Measurements from ENCODE around the gene UPK1A. TPM values are rescaled to one million over a fixed set of nuclear protein-coding genes. Genes with fewer than 3 reads are reported as not detected.

UPK1A gene
- total and polyA plus RNA-seq, 10 of the 15 experiments (the other 5 are each of a cell fraction or from before 2014, with no cell fraction given), result 0.15 to 1.9 (median 0.26) TPM; not detected in 7

DNA sequence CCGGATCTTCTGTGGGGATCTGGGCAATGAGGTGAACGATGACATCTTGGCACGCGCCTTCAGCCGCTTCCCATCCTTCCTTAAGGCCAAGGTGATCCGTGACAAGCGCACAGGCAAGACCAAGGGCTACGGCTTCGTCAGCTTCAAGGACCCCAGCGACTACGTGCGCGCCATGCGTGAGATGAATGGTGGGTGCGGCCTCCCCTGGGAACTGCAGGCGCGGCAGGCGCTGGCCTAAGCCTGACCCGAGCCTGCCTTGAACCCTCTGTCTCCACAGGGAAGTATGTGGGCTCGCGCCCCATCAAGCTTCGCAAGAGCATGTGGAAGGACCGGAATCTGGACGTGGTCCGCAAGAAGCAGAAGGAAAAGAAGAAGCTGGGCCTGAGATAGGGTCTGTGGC lies 29.2 kb upstream of the UPK1A start:
- no peak overlapping the region for H3K27ac ChIP-seq (ENCODE audit: control insufficient read depth, insufficient read depth)
- peaks cover 10% of the 10 kb centered on the region for H3K4me1 ChIP-seq (ENCODE audit: control insufficient read depth, insufficient read depth, low read length)
- ChIA-PET POLR2A (interaction anchor here (0.5 kb wide), 1 partner anchor 29 kb away, joined by 4 read pairs; no protein-coding TSS in a partner anchor), CTCF (interaction anchor here (0.9 kb wide), 1 partner anchor 25 kb away, joined by 3 read pairs; no protein-coding TSS in a partner anchor), SMC1A (ENCODE audit: uncharacterized antibody, unreplicated experiment) (interaction anchor here (1.2 kb wide), 1 partner anchor 10 kb away, joined by 5 read pairs; no protein-coding TSS in a partner anchor), RAD21 (ENCODE audit: unreplicated experiment) (no interaction called here)
- FAIRE-seq, result no peak
- H3K4me3 ChIP-seq, result no peak overlapping the region
- intact Hi-C loops (cut with micrococcal nuclease; ENCODE audit: unreplicated experiment), result no loop called here
- WGBS (ENCODE audit: insufficient coverage, insufficient replicate concordance, low lambda C conversion rate, missing lambda C conversion rate), result over 99% methylated on average over 23 of the region's 25 CpGs
- no peak overlapping the region for H2AFZ ChIP-seq (ENCODE audit: control insufficient read depth, low read depth, low read length)
- peaks cover 10 to 21% of the 10 kb centered on the region in 2 experiments; a peak in 3 of 4 replicates for H3K36me3 ChIP-seq (ENCODE audit: control insufficient read depth in 2 of 2, insufficient read depth in 2 of 2, low read length in 1 of 2)
- BruUV-seq (replicated peaks), result no TSS peak
- in situ Hi-C loops (cut with MboI), result no loop called here
- TF ChIP-seq MXI1 (IDR thresholded peaks at IDR 0.05; ENCODE audit: low read depth, low read length), result no peak
- TF ChIP-seq ZNF207 (IDR thresholded peaks at IDR 0.05; ENCODE audit: borderline replicate concordance), result no peak
- TF ChIP-seq, protein P1, sequence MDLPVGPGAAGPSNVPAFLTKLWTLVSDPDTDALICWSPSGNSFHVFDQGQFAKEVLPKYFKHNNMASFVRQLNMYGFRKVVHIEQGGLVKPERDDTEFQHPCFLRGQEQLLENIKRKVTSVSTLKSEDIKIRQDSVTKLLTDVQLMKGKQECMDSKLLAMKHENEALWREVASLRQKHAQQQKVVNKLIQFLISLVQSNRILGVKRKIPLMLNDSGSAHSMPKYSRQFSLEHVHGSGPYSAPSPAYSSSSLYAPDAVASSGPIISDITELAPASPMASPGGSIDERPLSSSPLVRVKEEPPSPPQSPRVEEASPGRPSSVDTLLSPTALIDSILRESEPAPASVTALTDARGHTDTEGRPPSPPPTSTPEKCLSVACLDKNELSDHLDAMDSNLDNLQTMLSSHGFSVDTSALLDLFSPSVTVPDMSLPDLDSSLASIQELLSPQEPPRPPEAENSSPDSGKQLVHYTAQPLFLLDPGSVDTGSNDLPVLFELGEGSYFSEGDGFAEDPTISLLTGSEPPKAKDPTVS (IDR thresholded peaks at IDR 0.05; ENCODE audit: low read depth, low read length), result no peak
- TF ChIP-seq PML (IDR thresholded peaks at IDR 0.05; ENCODE audit: low read length), result no peak
- TF ChIP-seq, protein P2, sequence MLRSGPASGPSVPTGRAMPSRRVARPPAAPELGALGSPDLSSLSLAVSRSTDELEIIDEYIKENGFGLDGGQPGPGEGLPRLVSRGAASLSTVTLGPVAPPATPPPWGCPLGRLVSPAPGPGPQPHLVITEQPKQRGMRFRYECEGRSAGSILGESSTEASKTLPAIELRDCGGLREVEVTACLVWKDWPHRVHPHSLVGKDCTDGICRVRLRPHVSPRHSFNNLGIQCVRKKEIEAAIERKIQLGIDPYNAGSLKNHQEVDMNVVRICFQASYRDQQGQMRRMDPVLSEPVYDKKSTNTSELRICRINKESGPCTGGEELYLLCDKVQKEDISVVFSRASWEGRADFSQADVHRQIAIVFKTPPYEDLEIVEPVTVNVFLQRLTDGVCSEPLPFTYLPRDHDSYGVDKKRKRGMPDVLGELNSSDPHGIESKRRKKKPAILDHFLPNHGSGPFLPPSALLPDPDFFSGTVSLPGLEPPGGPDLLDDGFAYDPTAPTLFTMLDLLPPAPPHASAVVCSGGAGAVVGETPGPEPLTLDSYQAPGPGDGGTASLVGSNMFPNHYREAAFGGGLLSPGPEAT (IDR thresholded peaks at IDR 0.05; ENCODE audit: low read depth), result no peak
- TF ChIP-seq POLR2A (IDR thresholded peaks at IDR 0.05; ENCODE audit: low read depth, low read length), result no peak
- no peak for TF ChIP-seq NR2C1 (IDR thresholded peaks at IDR 0.05)
- TF ChIP-seq NFYA (IDR thresholded peaks at IDR 0.05; ENCODE audit: borderline replicate concordance, low read depth, low read length), result no peak
- no peak for TF ChIP-seq ZNF217 (IDR thresholded peaks at IDR 0.05)
- TF ChIP-seq ESRRA (IDR thresholded peaks at IDR 0.05; ENCODE audit: low read length), result no peak
- no peak for TF ChIP-seq LARP7 (IDR thresholded peaks at IDR 0.05)
- TF ChIP-seq, protein P3, sequence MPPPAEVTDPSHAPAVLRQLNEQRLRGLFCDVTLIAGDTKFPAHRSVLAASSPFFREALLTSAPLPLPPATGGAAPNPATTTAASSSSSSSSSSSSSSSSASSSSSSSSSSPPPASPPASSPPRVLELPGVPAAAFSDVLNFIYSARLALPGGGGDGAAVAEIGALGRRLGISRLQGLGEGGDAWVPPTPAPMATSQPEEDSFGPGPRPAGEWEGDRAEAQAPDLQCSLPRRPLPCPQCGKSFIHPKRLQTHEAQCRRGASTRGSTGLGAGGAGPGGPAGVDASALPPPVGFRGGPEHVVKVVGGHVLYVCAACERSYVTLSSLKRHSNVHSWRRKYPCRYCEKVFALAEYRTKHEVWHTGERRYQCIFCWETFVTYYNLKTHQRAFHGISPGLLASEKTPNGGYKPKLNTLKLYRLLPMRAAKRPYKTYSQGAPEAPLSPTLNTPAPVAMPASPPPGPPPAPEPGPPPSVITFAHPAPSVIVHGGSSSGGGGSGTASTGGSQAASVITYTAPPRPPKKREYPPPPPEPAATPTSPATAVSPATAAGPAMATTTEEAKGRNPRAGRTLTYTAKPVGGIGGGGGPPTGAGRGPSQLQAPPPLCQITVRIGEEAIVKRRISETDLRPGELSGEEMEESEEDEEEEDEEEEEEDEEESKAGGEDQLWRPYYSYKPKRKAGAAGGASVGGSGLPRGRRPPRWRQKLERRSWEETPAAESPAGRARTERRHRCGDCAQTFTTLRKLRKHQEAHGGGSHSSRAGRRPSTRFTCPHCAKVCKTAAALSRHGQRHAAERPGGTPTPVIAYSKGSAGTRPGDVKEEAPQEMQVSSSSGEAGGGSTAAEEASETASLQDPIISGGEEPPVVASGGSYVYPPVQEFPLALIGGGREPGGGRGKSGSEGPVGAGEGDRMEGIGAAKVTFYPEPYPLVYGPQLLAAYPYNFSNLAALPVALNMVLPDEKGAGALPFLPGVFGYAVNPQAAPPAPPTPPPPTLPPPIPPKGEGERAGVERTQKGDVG (CRISPR knock-in tag; IDR thresholded peaks at IDR 0.05), result no peak
- TF ChIP-seq, protein P4, sequence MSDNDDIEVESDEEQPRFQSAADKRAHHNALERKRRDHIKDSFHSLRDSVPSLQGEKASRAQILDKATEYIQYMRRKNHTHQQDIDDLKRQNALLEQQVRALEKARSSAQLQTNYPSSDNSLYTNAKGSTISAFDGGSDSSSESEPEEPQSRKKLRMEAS (IDR thresholded peaks at IDR 0.05; ENCODE audit: low read depth, low read length), result no peak
- TF ChIP-seq PAX8 (IDR thresholded peaks at IDR 0.05), result no peak
- TF ChIP-seq, protein P5, sequence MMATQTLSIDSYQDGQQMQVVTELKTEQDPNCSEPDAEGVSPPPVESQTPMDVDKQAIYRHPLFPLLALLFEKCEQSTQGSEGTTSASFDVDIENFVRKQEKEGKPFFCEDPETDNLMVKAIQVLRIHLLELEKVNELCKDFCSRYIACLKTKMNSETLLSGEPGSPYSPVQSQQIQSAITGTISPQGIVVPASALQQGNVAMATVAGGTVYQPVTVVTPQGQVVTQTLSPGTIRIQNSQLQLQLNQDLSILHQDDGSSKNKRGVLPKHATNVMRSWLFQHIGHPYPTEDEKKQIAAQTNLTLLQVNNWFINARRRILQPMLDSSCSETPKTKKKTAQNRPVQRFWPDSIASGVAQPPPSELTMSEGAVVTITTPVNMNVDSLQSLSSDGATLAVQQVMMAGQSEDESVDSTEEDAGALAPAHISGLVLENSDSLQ (IDR thresholded peaks at IDR 0.05), result no peak
- TF ChIP-seq HDAC2 (IDR thresholded peaks at IDR 0.05), result no peak
- TF ChIP-seq SUPT20H (IDR thresholded peaks at IDR 0.05; ENCODE audit: borderline replicate concordance, control insufficient read depth, low read depth, low read length), result no peak
- no peak for TF ChIP-seq GATAD2B (conservative IDR thresholded peaks at IDR 0.05; ENCODE audit: low read depth)
- no peaks in the 10 kb centered on the region for H4K20me1 ChIP-seq (ENCODE audit: control insufficient read depth, insufficient read depth)
- no peaks in the 10 kb centered on the region for H3K9me3 ChIP-seq (replicated peaks; ENCODE audit: control insufficient read depth, insufficient read depth, low read length)
- H3K27me3 ChIP-seq (replicated peaks in 1 of 2; ENCODE audit: control insufficient read depth in 2 of 2, insufficient read depth in 2 of 2, low read length in 1 of 2), result no peaks in the 10 kb centered on the region
- no peak overlapping the region for H3K4me2 ChIP-seq (ENCODE audit: control insufficient read depth, insufficient read depth)
- no peak for ATAC-seq
- H3K79me2 ChIP-seq (ENCODE audit: control insufficient read depth, insufficient read depth, low read length), result no peaks in the 10 kb centered on the region
- no peak overlapping the region for H3K9ac ChIP-seq (ENCODE audit: control insufficient read depth, insufficient read depth, low read length)
- no peak for DNase-seq (ENCODE audit: low read depth, low spot score)
